ENCODE measurements around the gene PGAM1. TPM values are rescaled to one million over a fixed set of nuclear protein-coding genes. Genes with fewer than 3 reads are reported as not detected.

The PGAM1 gene
- total and polyA plus RNA-seq, 2 donors from 2014 or later = 161 to 328 TPM

GRCh38 chr10:97388152-97388551, 37.8 kb upstream of the PGAM1 start:
- peaks cover 0 to 15% (median 8%) of the 10 kb centered on the region in 3 donors for H3K36me3 ChIP-seq (ENCODE audit: control insufficient read depth in 2 of 3, insufficient read depth in 3 of 3, low read length in 3 of 3)
- no peak overlapping the region for H3K4me3 ChIP-seq (ENCODE audit: low read length in 3 of 3)
- no peak for DNase-seq
- H3K9me3 ChIP-seq (ENCODE audit: control insufficient read depth in 2 of 3, insufficient read depth in 1 of 3, low read length in 3 of 3) = no peaks in the 10 kb centered on the region
- H3K27me3 ChIP-seq (ENCODE audit: control insufficient read depth, insufficient read depth, low read length) = no peaks in the 10 kb centered on the region
- H3K9ac ChIP-seq (ENCODE audit: low read length in 3 of 3) = no peak overlapping the region
- no peak for FAIRE-seq
- no peaks in the 10 kb centered on the region for H3K4me1 ChIP-seq (ENCODE audit: control insufficient read depth in 2 of 3, insufficient read depth in 2 of 3, low read depth in 1 of 3, low read length in 3 of 3)
- intact Hi-C loops (cut with DNase I) = no loop called here
- H3K27ac ChIP-seq (ENCODE audit: low read depth in 2 of 2, low read length in 2 of 2) = no peak overlapping the region
- no peak for TF ChIP-seq CTCF (IDR thresholded peaks at IDR 0.05; ENCODE audit: borderline replicate concordance, extremely low read depth, insufficient read depth)

- H3K27ac ChIP-seq (ENCODE audit: low read depth in 2 of 2, low read length in 2 of 2) = no peak overlapping the region
- DNase-seq = no peak
- H3K4me3 ChIP-seq (ENCODE audit: low read length in 3 of 3) = no peak overlapping the region
- peaks cover 0 to 17% (median 8%) of the 10 kb centered on the region in 3 donors for H3K36me3 ChIP-seq (ENCODE audit: control insufficient read depth in 2 of 3, insufficient read depth in 3 of 3, low read length in 3 of 3)
- no peaks in the 10 kb centered on the region for H3K9me3 ChIP-seq (ENCODE audit: control insufficient read depth in 2 of 3, insufficient read depth in 1 of 3, low read length in 3 of 3)
- no peak for FAIRE-seq
- H3K4me1 ChIP-seq (ENCODE audit: control insufficient read depth in 2 of 3, insufficient read depth in 2 of 3, low read depth in 1 of 3, low read length in 3 of 3) = no peaks in the 10 kb centered on the region
- intact Hi-C loops (cut with DNase I) = no loop called here
- no peak for TF ChIP-seq CTCF (IDR thresholded peaks at IDR 0.05; ENCODE audit: borderline replicate concordance, extremely low read depth, insufficient read depth)
- H3K27me3 ChIP-seq (ENCODE audit: control insufficient read depth, insufficient read depth, low read length) = no peaks in the 10 kb centered on the region
- H3K9ac ChIP-seq (ENCODE audit: low read length in 3 of 3) = no peak overlapping the region
Measured at GRCh38 chr10:97390091-97390490, 35.9 kb upstream of the PGAM1 start.

DNA sequence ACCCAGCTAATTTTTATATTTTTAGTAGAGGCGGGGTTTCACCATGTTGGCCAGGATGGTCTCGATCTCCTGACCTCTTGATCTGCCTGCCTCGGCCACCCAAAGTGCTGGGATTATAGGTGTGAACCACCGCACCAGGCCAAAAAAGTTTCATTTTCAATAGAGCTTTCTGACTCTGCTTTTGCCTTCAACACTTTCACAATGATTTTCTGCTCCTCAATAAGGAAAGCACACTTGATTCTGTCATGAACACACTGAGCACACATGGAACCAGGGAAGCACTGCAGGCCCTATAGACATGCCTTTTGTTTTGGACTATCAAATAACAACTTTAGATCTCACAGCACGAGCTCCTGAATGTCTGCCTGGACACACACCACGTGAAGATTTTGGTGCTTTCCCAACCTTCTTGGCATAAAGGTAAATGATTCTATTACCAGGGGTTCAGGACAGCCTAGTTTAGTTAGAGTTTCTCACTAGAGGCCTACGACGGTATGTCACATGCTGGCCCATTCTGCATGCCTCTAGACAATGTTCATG, 32.9 kb upstream of the PGAM1 start:
- Histone ChIP-seq H3K9me3 (ENCODE audit: control insufficient read depth in 2 of 3, insufficient read depth in 1 of 3, low read length in 3 of 3) (no peaks in the 10 kb centered on the region), H3K27me3 (ENCODE audit: control insufficient read depth, insufficient read depth, low read length) (no peaks in the 10 kb centered on the region), H3K9ac (ENCODE audit: low read length in 3 of 3) (no peak overlapping the region), H3K4me1 (ENCODE audit: control insufficient read depth in 2 of 3, insufficient read depth in 2 of 3, low read depth in 1 of 3, low read length in 3 of 3) (no peaks in the 10 kb centered on the region), H3K27ac (ENCODE audit: low read depth in 2 of 2, low read length in 2 of 2) (no peak overlapping the region), H3K36me3 (ENCODE audit: control insufficient read depth in 2 of 3, insufficient read depth in 3 of 3, low read length in 3 of 3) (peaks cover 2 to 19% (median 10%) of the 10 kb centered on the region in 3 donors), H3K4me3 (ENCODE audit: low read length in 3 of 3) (no peak overlapping the region)
- intact Hi-C loops (cut with DNase I) = no loop called here
- TF ChIP-seq CTCF (IDR thresholded peaks at IDR 0.05; ENCODE audit: borderline replicate concordance, extremely low read depth, insufficient read depth) = no peak
- FAIRE-seq (no peak), DNase-seq (no peak)

DNA sequence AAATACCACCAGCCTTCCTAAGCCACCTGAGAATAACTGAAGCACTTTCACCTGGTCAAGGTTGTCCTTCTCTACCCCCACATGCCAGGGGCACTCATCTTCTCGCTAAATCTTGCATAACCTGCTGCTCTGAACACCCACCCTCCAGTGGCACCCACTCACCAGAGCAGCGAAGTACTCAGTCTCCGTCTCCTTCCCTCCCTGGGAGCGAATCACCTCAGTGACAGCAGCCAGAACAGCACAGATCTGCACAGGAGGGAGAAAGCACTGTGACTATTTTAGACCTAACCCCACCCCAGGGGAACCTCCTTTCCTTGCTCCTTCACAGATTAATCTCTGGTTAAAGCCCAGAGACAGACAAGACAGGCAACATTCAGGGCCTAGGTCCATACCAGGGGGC, 29.9 kb upstream of the PGAM1 start:
- Histone ChIP-seq H3K27ac (ENCODE audit: low read depth in 2 of 2, low read length in 2 of 2) (no peak overlapping the region), H3K4me1 (ENCODE audit: control insufficient read depth in 2 of 3, insufficient read depth in 2 of 3, low read depth in 1 of 3, low read length in 3 of 3) (peaks cover 0 to 7% (median 6%) of the 10 kb centered on the region in 3 donors), H3K27me3 (ENCODE audit: control insufficient read depth, insufficient read depth, low read length) (no peaks in the 10 kb centered on the region), H3K9ac (ENCODE audit: low read length in 3 of 3) (no peak overlapping the region), H3K4me3 (ENCODE audit: low read length in 3 of 3) (no peak overlapping the region), H3K9me3 (ENCODE audit: control insufficient read depth in 2 of 3, insufficient read depth in 1 of 3, low read length in 3 of 3) (no peaks in the 10 kb centered on the region), H3K36me3 (ENCODE audit: control insufficient read depth in 2 of 3, insufficient read depth in 3 of 3, low read length in 3 of 3) (peaks cover 2 to 9% (median 8%) of the 10 kb centered on the region in 3 donors)
- no peak for DNase-seq
- intact Hi-C loops (cut with DNase I) = no loop called here
- no peak for FAIRE-seq
- no peak for TF ChIP-seq CTCF (IDR thresholded peaks at IDR 0.05; ENCODE audit: borderline replicate concordance, extremely low read depth, insufficient read depth)
